Measurements from ENCODE around the gene TM9SF1.

DNA sequence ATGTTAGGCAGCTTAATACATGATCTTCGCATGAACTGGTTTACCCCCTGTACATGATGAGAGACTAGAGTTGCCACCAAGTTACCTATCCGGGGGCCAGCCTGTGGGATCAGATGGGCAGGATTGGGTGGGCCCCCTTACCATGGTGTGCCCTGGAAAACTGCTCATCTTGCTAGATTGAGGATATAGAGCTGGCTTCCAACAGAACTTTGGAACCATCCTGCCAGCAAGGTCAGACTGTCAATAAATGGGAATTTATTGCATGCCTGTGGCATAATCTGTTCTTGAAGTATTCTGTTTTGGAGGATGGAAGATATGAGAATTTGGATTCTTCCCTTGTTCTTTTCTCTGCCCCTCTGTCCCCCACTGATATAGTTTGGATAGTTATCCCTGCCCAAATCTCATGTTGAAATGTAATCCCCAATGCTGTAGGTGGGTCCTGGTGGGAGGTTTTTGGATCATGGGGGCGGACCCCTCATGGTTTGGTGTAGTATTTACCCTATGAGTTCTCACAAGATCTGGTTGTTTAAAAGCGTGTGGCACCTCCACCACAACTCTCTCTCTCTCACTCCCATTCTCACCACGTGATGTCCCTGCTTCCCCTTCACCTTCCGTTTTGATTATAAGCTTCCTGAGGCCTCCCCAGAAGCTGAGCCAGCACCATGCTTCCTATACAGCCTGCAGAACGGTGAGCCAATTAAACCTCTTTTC, 3.7 kb upstream of the TM9SF1 start:
- TF ChIP-seq FOXK2 (IDR thresholded peaks at IDR 0.05) (no peak), ZNF384 (IDR thresholded peaks at IDR 0.05) (0 out of 2 replicates have a peak, but pooled peaks have one; percentile 46), FOXA1 (IDR thresholded peaks at IDR 0.05) (no peak)
